Measurements from ENCODE around the gene ACSL5. TPM values are rescaled to one million over a fixed set of nuclear protein-coding genes. Genes with fewer than 3 reads are reported as not detected.

Gene ACSL5
- total and polyA plus RNA-seq, 2 of the 8 experiments (the other 6 are each of a cell fraction or from before 2014, with no cell fraction given), result not detected

DNA sequence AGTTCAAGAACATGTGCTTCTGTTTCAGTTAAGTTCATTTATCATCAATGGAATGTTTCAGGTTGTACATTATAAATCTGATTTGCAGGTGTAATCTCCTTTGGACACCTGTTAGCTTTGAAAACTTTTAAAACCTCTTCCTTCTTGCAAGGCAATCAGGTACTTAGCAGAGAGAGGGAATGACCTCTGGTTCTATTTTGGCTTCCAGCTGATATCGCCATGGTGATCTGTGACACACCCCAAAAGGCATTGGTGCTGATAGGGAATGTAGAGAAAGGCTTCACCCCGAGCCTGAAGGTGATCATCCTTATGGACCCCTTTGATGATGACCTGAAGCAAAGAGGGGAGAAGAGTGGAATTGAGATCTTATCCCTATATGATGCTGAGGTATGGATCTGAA, 35.4 kb downstream of the ACSL5 start (continued):
- TF ChIP-seq, protein P1, sequence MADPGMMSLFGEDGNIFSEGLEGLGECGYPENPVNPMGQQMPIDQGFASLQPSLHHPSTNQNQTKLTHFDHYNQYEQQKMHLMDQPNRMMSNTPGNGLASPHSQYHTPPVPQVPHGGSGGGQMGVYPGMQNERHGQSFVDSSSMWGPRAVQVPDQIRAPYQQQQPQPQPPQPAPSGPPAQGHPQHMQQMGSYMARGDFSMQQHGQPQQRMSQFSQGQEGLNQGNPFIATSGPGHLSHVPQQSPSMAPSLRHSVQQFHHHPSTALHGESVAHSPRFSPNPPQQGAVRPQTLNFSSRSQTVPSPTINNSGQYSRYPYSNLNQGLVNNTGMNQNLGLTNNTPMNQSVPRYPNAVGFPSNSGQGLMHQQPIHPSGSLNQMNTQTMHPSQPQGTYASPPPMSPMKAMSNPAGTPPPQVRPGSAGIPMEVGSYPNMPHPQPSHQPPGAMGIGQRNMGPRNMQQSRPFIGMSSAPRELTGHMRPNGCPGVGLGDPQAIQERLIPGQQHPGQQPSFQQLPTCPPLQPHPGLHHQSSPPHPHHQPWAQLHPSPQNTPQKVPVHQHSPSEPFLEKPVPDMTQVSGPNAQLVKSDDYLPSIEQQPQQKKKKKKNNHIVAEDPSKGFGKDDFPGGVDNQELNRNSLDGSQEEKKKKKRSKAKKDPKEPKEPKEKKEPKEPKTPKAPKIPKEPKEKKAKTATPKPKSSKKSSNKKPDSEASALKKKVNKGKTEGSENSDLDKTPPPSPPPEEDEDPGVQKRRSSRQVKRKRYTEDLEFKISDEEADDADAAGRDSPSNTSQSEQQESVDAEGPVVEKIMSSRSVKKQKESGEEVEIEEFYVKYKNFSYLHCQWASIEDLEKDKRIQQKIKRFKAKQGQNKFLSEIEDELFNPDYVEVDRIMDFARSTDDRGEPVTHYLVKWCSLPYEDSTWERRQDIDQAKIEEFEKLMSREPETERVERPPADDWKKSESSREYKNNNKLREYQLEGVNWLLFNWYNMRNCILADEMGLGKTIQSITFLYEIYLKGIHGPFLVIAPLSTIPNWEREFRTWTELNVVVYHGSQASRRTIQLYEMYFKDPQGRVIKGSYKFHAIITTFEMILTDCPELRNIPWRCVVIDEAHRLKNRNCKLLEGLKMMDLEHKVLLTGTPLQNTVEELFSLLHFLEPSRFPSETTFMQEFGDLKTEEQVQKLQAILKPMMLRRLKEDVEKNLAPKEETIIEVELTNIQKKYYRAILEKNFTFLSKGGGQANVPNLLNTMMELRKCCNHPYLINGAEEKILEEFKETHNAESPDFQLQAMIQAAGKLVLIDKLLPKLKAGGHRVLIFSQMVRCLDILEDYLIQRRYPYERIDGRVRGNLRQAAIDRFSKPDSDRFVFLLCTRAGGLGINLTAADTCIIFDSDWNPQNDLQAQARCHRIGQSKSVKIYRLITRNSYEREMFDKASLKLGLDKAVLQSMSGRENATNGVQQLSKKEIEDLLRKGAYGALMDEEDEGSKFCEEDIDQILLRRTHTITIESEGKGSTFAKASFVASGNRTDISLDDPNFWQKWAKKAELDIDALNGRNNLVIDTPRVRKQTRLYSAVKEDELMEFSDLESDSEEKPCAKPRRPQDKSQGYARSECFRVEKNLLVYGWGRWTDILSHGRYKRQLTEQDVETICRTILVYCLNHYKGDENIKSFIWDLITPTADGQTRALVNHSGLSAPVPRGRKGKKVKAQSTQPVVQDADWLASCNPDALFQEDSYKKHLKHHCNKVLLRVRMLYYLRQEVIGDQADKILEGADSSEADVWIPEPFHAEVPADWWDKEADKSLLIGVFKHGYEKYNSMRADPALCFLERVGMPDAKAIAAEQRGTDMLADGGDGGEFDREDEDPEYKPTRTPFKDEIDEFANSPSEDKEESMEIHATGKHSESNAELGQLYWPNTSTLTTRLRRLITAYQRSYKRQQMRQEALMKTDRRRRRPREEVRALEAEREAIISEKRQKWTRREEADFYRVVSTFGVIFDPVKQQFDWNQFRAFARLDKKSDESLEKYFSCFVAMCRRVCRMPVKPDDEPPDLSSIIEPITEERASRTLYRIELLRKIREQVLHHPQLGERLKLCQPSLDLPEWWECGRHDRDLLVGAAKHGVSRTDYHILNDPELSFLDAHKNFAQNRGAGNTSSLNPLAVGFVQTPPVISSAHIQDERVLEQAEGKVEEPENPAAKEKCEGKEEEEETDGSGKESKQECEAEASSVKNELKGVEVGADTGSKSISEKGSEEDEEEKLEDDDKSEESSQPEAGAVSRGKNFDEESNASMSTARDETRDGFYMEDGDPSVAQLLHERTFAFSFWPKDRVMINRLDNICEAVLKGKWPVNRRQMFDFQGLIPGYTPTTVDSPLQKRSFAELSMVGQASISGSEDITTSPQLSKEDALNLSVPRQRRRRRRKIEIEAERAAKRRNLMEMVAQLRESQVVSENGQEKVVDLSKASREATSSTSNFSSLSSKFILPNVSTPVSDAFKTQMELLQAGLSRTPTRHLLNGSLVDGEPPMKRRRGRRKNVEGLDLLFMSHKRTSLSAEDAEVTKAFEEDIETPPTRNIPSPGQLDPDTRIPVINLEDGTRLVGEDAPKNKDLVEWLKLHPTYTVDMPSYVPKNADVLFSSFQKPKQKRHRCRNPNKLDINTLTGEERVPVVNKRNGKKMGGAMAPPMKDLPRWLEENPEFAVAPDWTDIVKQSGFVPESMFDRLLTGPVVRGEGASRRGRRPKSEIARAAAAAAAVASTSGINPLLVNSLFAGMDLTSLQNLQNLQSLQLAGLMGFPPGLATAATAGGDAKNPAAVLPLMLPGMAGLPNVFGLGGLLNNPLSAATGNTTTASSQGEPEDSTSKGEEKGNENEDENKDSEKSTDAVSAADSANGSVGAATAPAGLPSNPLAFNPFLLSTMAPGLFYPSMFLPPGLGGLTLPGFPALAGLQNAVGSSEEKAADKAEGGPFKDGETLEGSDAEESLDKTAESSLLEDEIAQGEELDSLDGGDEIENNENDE (IDR thresholded peaks at IDR 0.05; ENCODE audit: insufficient replicate concordance, low read length), result no peak
- TF ChIP-seq KDM4A (IDR thresholded peaks at IDR 0.05; ENCODE audit: low read depth, low read length, severe bottlenecking) (no peak), CHD2 (IDR thresholded peaks at IDR 0.05; ENCODE audit: low read length) (no peak), SIRT6 (IDR thresholded peaks at IDR 0.05; ENCODE audit: low read length) (no peak)
